AG10803 (cell line): ENCODE data around the gene ZC3H7A.
A peak's percentile ranks its signal among the peaks of the same experiment; 100 is the strongest.
"Not testable (repeated sequence)": the region's sequence is repeated elsewhere in the genome, so short reads cannot be mapped to it uniquely, and the experiment has no call there.

Experiments used
- DNase-seq: peaks from one replicate; pipeline ENCODE4 v3.0.0; 2010; ENCODE audit warnings: low read depth
- H3K4me3 ChIP-seq: 2 replicates; pipeline ENCODE4 v1.5.1; 2011; ENCODE audit warnings: mild to moderate bottlenecking, low read length, control low read depth
- CTCF ChIP-seq: conservative IDR thresholded peaks from 2 replicates; pipeline ENCODE4 v1.5.1; 2011; ENCODE audit warnings: mild to moderate bottlenecking, low read length, control low read depth, inconsistent platforms

Gene ZC3H7A

GRCh38 chr16:11816123-11816522 is 19.1 kb upstream of the ZC3H7A start:
- TF ChIP-seq CTCF, result no peak
- H3K4me3 ChIP-seq, result no peak overlapping the region
- DNase-seq, result no peak

- H3K4me3 ChIP-seq, DNase-seq: not testable (repeated sequence)
Observed at GRCh38 chr16:11814800-11815199, 17.7 kb upstream of the ZC3H7A start.

GRCh38 chr16:11806721-11807120 is 9.7 kb upstream of the ZC3H7A start:
- TF ChIP-seq CTCF, result no peak
- peak; percentile 88 for DNase-seq
- H3K4me3 ChIP-seq, result no peak overlapping the region

- no peak overlapping the region for H3K4me3 ChIP-seq
- TF ChIP-seq CTCF, result no peak
- DNase-seq, result no peak
Observed at GRCh38 chr16:11805556-11805955, 8.5 kb upstream of the ZC3H7A start.

GRCh38 chr16:11801481-11802021 is 4.5 kb upstream of the ZC3H7A start:
- no peak overlapping the region for H3K4me3 ChIP-seq
- no peak for TF ChIP-seq CTCF
- DNase-seq, result peak; percentile 43

GRCh38 chr16:11800382-11800718 is 3.3 kb upstream of the ZC3H7A start:
- no peak for DNase-seq
- TF ChIP-seq CTCF, result no peak
- H3K4me3 ChIP-seq, result no peak overlapping the region

- TF ChIP-seq CTCF, result no peak
- no peak overlapping the region for H3K4me3 ChIP-seq
- DNase-seq, result no peak
Observed at GRCh38 chr16:11799509-11800381, 2.7 kb upstream of the ZC3H7A start.
